H1 (cell line): ENCODE measurements around the gene CSNK1A1. TPM values are rescaled to one million over a fixed set of nuclear protein-coding genes. Genes with fewer than 3 reads are reported as not detected.

Experiments
- CTCF ChIA-PET: fragments of 300-600 bp; sonication (Branson Sonifier 250); formaldehyde crosslinking; loops from one replicate; lab custom pipeline; 2021; ENCODE audit not compliant: partially characterized antibody; lab: Charles Lee
- POLR2A ChIA-PET: fragments of 300-600 bp; sonication (Branson Sonifier 250); formaldehyde crosslinking; loops from one replicate; lab custom pipeline; 2021; ENCODE audit warnings: inconsistent platforms; ENCODE audit not compliant: partially characterized antibody; lab: Charles Lee
- DNase-seq, 2 experiments: peaks; one replicate each; pipeline versions ENCODE4 v3.0.0 to v3.0.0-alpha.2; 2010 to 2022; ENCODE audit warnings: low spot score in 2 of 2, low read depth in 1 of 2, mixed read lengths in 1 of 2
- FAIRE-seq: peaks from 2 replicates; lab custom pipeline; 2011; peaks lifted over from hg19 to GRCh38; lab: Jason Lieb, UNC
- H2AFZ ChIP-seq: 2 replicates; pipeline ENCODE4 v1.8.1; 2012; ENCODE audit warnings: low read length, inconsistent platforms
- H2AK5ac ChIP-seq: 2 replicates; pipeline ENCODE4 v1.6.1; 2013; ENCODE audit warnings: low read depth, low read length
- H2BK120ac ChIP-seq: replicated peaks from 2 replicates; pipeline ENCODE3; 2013; ENCODE audit warnings: low read depth, low read length, inconsistent platforms
- H2BK12ac ChIP-seq: 2 replicates; pipeline ENCODE4 v1.6.1; 2013; ENCODE audit warnings: low read depth, low read length
- H2BK15ac ChIP-seq: 2 replicates; pipeline ENCODE4 v1.6.1; 2013; ENCODE audit warnings: low read length
- H2BK20ac ChIP-seq: 2 replicates; pipeline ENCODE4 v1.6.1; 2013; ENCODE audit warnings: low read length
- H2BK5ac ChIP-seq: 2 replicates; pipeline ENCODE4 v1.6.1; 2013; ENCODE audit warnings: low read depth, low read length
- H3K14ac ChIP-seq: 2 replicates; pipeline ENCODE4 v1.6.1; 2013; ENCODE audit warnings: inconsistent platforms; ENCODE audit not compliant: insufficient read length
- H3K18ac ChIP-seq: 2 replicates; pipeline ENCODE4 v1.6.1; 2013; ENCODE audit warnings: low read length; ENCODE audit errors: extremely low read depth
- H3K23ac ChIP-seq: 2 replicates; pipeline ENCODE4 v1.6.1; 2013; ENCODE audit warnings: inconsistent platforms; ENCODE audit not compliant: insufficient read length
- H3K23me2 ChIP-seq: 2 replicates; pipeline ENCODE4 v1.6.1; 2013; ENCODE audit warnings: low read depth, low read length
- H3K27ac ChIP-seq: 2 replicates; pipeline ENCODE4 v1.6.1; 2011; ENCODE audit warnings: low read depth, low read length, inconsistent platforms
- H3K27me3 ChIP-seq, 4 experiments: replicated peaks in 1 of 4; 1 replicate in 1 of 4; 2 replicates in 3 of 4; pipeline versions ENCODE4 v1.6.1 to v1.8.1; 2011 to 2013; ENCODE audit warnings: low read length in 3 of 4, mild to moderate bottlenecking in 3 of 4, inconsistent platforms in 2 of 4, mixed read lengths in 2 of 4, moderate library complexity in 1 of 4; ENCODE audit not compliant: control insufficient read depth in 3 of 4, insufficient read depth in 3 of 4; ENCODE audit errors: extremely low read depth in 1 of 4
- H3K36me3 ChIP-seq, 4 experiments: 2 replicates each; pipeline versions ENCODE4 v1.6.1 to v1.8.1; 2011 to 2013; ENCODE audit warnings: mild to moderate bottlenecking in 4 of 4, low read length in 3 of 4, moderate library complexity in 2 of 4, control low read depth in 1 of 4, inconsistent platforms in 1 of 4; ENCODE audit not compliant: insufficient read depth in 4 of 4, control insufficient read depth in 2 of 4
- H3K4ac ChIP-seq: replicated peaks from 2 replicates; pipeline ENCODE3; 2013; ENCODE audit warnings: low read length, low read depth, mixed read lengths, inconsistent platforms; ENCODE audit not compliant: insufficient read length
- H3K4me1 ChIP-seq, 4 experiments: replicated peaks in 1 of 4; 1 replicate in 1 of 4; 2 replicates in 3 of 4; pipeline versions ENCODE4 v1.6.1 to v1.8.1; 2011 to 2013; ENCODE audit warnings: low read length in 3 of 4, inconsistent platforms in 2 of 4, mixed read lengths in 1 of 4; ENCODE audit not compliant: insufficient read depth in 4 of 4, control insufficient read depth in 3 of 4
- H3K4me2 ChIP-seq, 2 experiments: 2 replicates each; pipeline versions ENCODE4 v1.6.1 to v1.8.1; 2011 to 2013; ENCODE audit warnings: low read depth in 2 of 2, low read length in 2 of 2, control low read depth in 1 of 2, inconsistent platforms in 1 of 2, mild to moderate bottlenecking in 1 of 2; ENCODE audit not compliant: insufficient read depth in 1 of 2
- H3K4me3 ChIP-seq, 4 experiments: fragments of 200-600, 300-600 bp in 1 of 4; sonication (generic), shearing (Covaris generic), sonication (Bioruptor Twin) in 1 of 4; 2 replicates each; pipeline versions ENCODE4 v1.5.1 to v1.8.1; 2011 to 2016; ENCODE audit warnings: low read length in 4 of 4, low read depth in 3 of 4, control low read depth in 2 of 4, inconsistent platforms in 2 of 4, mild to moderate bottlenecking in 2 of 4, mixed read lengths in 1 of 4, moderate library complexity in 1 of 4; ENCODE audit not compliant: insufficient read depth in 2 of 4; ENCODE audit errors: extremely low read depth in 1 of 4
- H3K56ac ChIP-seq: replicated peaks from 2 replicates; pipeline ENCODE3; 2013; ENCODE audit warnings: low read depth, mild to moderate bottlenecking, mixed read lengths, low read length, inconsistent platforms; ENCODE audit not compliant: insufficient read length
- H3K79me1 ChIP-seq: 2 replicates; pipeline ENCODE4 v1.6.1; 2013; ENCODE audit warnings: low read depth, low read length, control low read depth
- H3K79me2 ChIP-seq, 2 experiments: 2 replicates each; pipeline versions ENCODE4 v1.6.1 to v1.8.1; 2012 to 2013; ENCODE audit warnings: low read length in 2 of 2, mild to moderate bottlenecking in 2 of 2, inconsistent platforms in 1 of 2; ENCODE audit not compliant: insufficient read depth in 2 of 2, control insufficient read depth in 1 of 2
- H3K9ac ChIP-seq, 4 experiments: replicated peaks in 1 of 4; 1 replicate in 1 of 4; 2 replicates in 3 of 4; pipeline versions ENCODE4 v1.6.1 to v1.8.1; 2011 to 2013; ENCODE audit warnings: low read depth in 3 of 4, low read length in 3 of 4, control low read depth in 2 of 4, mild to moderate bottlenecking in 2 of 4, moderate library complexity in 2 of 4, inconsistent platforms in 1 of 4; ENCODE audit errors: extremely low read depth in 1 of 4
- H3K9me3 ChIP-seq, 2 experiments: 2 replicates each; pipeline versions ENCODE4 v1.6.1 to v1.8.1; 2012 to 2013; ENCODE audit warnings: mild to moderate bottlenecking in 2 of 2, moderate library complexity in 2 of 2, control low read depth in 1 of 2, inconsistent platforms in 1 of 2, low read depth in 1 of 2, low read length in 1 of 2, mixed read lengths in 1 of 2; ENCODE audit not compliant: insufficient read depth in 2 of 2
- H4K20me1 ChIP-seq, 2 experiments: replicated peaks in 1 of 2; 2 replicates each; pipeline versions ENCODE3 to v1.8.1; 2011 to 2013; ENCODE audit warnings: inconsistent platforms in 2 of 2, low read length in 2 of 2, mild to moderate bottlenecking in 1 of 2; ENCODE audit not compliant: insufficient read depth in 2 of 2, control insufficient read depth in 1 of 2
- H4K5ac ChIP-seq: 2 replicates; pipeline ENCODE4 v1.6.1; 2013; ENCODE audit warnings: low read length, low read depth, mixed read lengths, inconsistent platforms; ENCODE audit not compliant: insufficient read length
- H4K8ac ChIP-seq: 2 replicates; pipeline ENCODE4 v1.8.0; 2013; ENCODE audit warnings: mild to moderate bottlenecking, moderate library complexity, low read length, inconsistent platforms; ENCODE audit not compliant: insufficient read depth; ENCODE audit errors: extremely low read depth
- H4K91ac ChIP-seq: replicated peaks from 2 replicates; pipeline ENCODE3; 2013; ENCODE audit warnings: low read length, mixed read lengths, inconsistent platforms; ENCODE audit not compliant: insufficient read length
- ATF3 ChIP-seq: IDR thresholded peaks from 2 replicates; pipeline ENCODE4 v1.6.1; 2011; ENCODE audit warnings: low read depth, mild to moderate bottlenecking, low read length; ENCODE audit not compliant: insufficient read depth
- BRCA1 ChIP-seq: IDR thresholded peaks from 2 replicates; pipeline ENCODE4 v1.6.1; 2012; ENCODE audit warnings: low read depth, low read length, improper control_type of control experiment
- KDM4A ChIP-seq: IDR thresholded peaks from one replicate; pipeline ENCODE4 v1.7.1; 2012; ENCODE audit warnings: low read depth, mild to moderate bottlenecking, moderate library complexity, low read length, inconsistent platforms; ENCODE audit not compliant: severe bottlenecking
- MAX ChIP-seq: IDR thresholded peaks from 2 replicates; pipeline ENCODE4 v1.6.1; 2012; ENCODE audit warnings: inconsistent platforms
- PHF8 ChIP-seq: fragments of 200-600 bp; sonication (generic); conservative IDR thresholded peaks from 2 replicates; pipeline ENCODE4 v1.7.1; 2012; ENCODE audit warnings: low read depth, mild to moderate bottlenecking, inconsistent platforms, low read length, moderate library complexity
- RFX5 ChIP-seq: IDR thresholded peaks from 2 replicates; pipeline ENCODE4 v1.6.1; 2011; ENCODE audit warnings: low read depth, low read length, improper control_type of control experiment, borderline replicate concordance
- RNF2 ChIP-seq: fragments of 200-900, 300-1000 bp; sonication (generic); IDR thresholded peaks from 2 replicates; pipeline ENCODE4 v1.7.1; 2016; ENCODE audit warnings: borderline replicate concordance, low read depth, mild to moderate bottlenecking, antibody characterized with exemption, low read length; ENCODE audit not compliant: poor library complexity, severe bottlenecking; ENCODE audit errors: missing control alignments
- TEAD4 ChIP-seq: IDR thresholded peaks from 2 replicates; pipeline ENCODE4 v1.6.1; 2012; ENCODE audit warnings: low read depth, low read length, inconsistent platforms, mixed read lengths
- YY1 ChIP-seq: IDR thresholded peaks from 2 replicates; pipeline ENCODE4 v1.6.1; 2011; ENCODE audit warnings: low read depth, mild to moderate bottlenecking, low read length
- ZNF274 ChIP-seq: IDR thresholded peaks from 2 replicates; pipeline ENCODE4 v1.7.0; 2012; ENCODE audit warnings: low read length, borderline replicate concordance; ENCODE audit errors: extremely low read depth
- WGBS, 2 experiments: shearing (Covaris generic) in 1 of 2; methylation state at CpG; one replicate each; pipeline versions ENCODE4 v1.1.6 to v1.1.7; 2013 to 2015; ENCODE audit warnings: low lambda C conversion rate in 2 of 2, mixed read lengths in 2 of 2, inconsistent platforms in 1 of 2, low coverage in 1 of 2, missing lambda C conversion rate in 1 of 2; ENCODE audit not compliant: insufficient replicate concordance in 2 of 2, insufficient coverage in 1 of 2, insufficient read length in 1 of 2; ENCODE audit errors: extremely low coverage in 1 of 2, missing lambda C conversion rate in 1 of 2; 5-methylcytosine and 5-hydroxymethylcytosine counted together
- polyA plus RNA-seq, 7 experiments: library from polyadenylated mRNA; depleted of rRNA in 3 of 7; stranded (reverse) in 5 of 7; unstranded in 2 of 7; fragments of >200 nt in 5 of 7; fragments of 200-250 nt in 2 of 7; gene quantifications; 1 replicate in 5 of 7; 2 replicates in 1 of 7; 4 replicates in 1 of 7; pipeline versions ENCODE4 v1.2.1 to v1.2.3, GENCODE V29; 2011 to 2013; ENCODE audit warnings: missing spikeins in 2 of 7, mixed read lengths in 2 of 7
- total RNA-seq: library from RNA; stranded (reverse); fragmentation: NEBNext Ultra II Directional; extraction: Animal tissue kit (Norgen Biotek cat#: 25700); gene quantifications from 2 replicates; pipeline ENCODE4 v1.2.1, GENCODE V29; 2021

The CSNK1A1 gene
- total and polyA plus RNA-seq, 2 of the 8 experiments (the other 6 are each of a cell fraction or from before 2014, with no cell fraction given), result 61.2 to 244 TPM

- 87% methylated on average over 4 of the region's 4 CpGs; no CpG with 5 or more reads in 1 of the 2 experiments for WGBS, 2 experiments
- Histone ChIP-seq H3K14ac (no peak overlapping the region), H3K79me1 (no peaks in the 10 kb centered on the region), H3K56ac (no peak overlapping the region), H2AK5ac (no peak overlapping the region), H3K23me2 (no peaks in the 10 kb centered on the region; the same call in 1 of the 2 replicates), H2BK20ac (no peak overlapping the region), H3K9ac (no peak overlapping the region), H4K20me1 (no peaks in the 10 kb centered on the region), H3K4me3 (no peak overlapping the region), H3K27me3 (no peaks in the 10 kb centered on the region), H3K36me3 (no peaks in the 10 kb centered on the region), H4K91ac (no peak overlapping the region), H3K4me2 (no peak overlapping the region), H3K4ac (no peak overlapping the region), H2AFZ (no peak overlapping the region), H2BK12ac (no peak overlapping the region), H3K23ac (no peak overlapping the region), H2BK5ac (no peak overlapping the region), H2BK120ac (no peak overlapping the region), H3K9me3 (no peaks in the 10 kb centered on the region), H3K27ac (no peak overlapping the region), H3K79me2 (no peaks in the 10 kb centered on the region), H4K8ac (no peak overlapping the region), H3K4me1 (peaks cover 0 to 3% (median 0%) of the 10 kb centered on the region in 4 experiments; a peak in 2 of 7 replicates), H2BK15ac (no peak overlapping the region), H3K18ac (no peak overlapping the region), H4K5ac (no peak overlapping the region)
- ChIA-PET POLR2A (interaction anchor here (1.1 kb wide), 1 partner anchor 10 kb away, joined by 3 read pairs; no protein-coding TSS in a partner anchor), CTCF (interaction anchor here (1.0 to 3.8 kb wide), 10 partner anchors 10 to 235 kb away, joined by 3 to 19 read pairs (median 4); partner anchors contain the start of gene ARHGEF37)
- TF ChIP-seq ZNF274 (no peak), MAX (no peak), ATF3 (no peak), PHF8 (no peak), BRCA1 (no peak), RNF2 (no peak), RFX5 (no peak), YY1 (no peak), TEAD4 (no peak), KDM4A (no peak)
- DNase-seq, result no peak
- no peak for FAIRE-seq
These were observed 48.1 kb upstream of the CSNK1A1 start for GRCh38 chr5:149599375-149599774.
